NCI-H345 treated with DMSO at 0.1 percent for 48 hours (cell line): Measurements from ENCODE around the gene AKAP13.
"Not testable (repeated sequence)": the region's sequence is repeated elsewhere in the genome, so short reads cannot be mapped to it uniquely, and the experiment has no call there.

ENCODE experiments used
- DNase-seq: peaks from one replicate; lab custom pipeline; 2025; ENCODE audit not compliant: unreplicated experiment; lab: John Stamatoyannopoulos, UW

The AKAP13 gene

DNA sequence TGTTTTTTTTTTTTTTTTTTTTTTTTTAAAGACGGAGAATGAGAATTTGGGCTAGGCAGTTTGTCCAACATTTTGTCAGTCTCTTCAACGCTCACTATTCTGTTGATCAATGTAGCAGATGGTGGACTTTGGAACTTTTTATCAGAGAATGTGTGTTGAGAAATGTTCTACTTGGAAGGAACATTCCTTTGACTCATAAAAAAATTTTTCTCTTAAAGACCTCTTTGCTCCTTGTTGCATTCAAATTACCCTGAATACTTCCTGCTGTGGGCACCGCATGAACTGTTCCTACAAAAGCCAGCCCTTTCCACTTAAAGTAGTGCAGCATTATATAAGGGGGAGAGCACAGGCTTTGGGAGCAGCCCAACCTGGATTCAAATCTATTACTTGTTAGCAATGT lies 182.9 kb downstream of the AKAP13 start:
- no peak for DNase-seq

DNA sequence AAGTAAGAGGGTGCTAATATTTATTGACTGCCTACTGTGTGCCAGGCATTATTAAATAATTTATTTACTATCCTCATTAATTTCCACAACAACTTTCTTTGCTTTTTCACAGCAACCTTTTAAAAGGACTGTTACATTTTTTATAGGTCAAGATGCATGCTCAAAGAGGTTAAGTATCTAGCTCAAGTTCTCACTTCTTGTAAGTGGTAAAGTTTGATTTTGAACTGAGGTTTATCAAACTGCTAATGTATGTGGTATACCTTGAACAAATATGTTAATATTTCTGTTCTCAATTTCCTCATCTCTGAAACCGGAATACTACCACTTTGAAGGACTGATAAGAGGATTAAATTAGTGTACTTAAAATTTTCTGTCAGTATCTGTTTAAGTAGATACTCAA lies 183.3 kb downstream of the AKAP13 start:
- DNase-seq, result no peak

DNA sequence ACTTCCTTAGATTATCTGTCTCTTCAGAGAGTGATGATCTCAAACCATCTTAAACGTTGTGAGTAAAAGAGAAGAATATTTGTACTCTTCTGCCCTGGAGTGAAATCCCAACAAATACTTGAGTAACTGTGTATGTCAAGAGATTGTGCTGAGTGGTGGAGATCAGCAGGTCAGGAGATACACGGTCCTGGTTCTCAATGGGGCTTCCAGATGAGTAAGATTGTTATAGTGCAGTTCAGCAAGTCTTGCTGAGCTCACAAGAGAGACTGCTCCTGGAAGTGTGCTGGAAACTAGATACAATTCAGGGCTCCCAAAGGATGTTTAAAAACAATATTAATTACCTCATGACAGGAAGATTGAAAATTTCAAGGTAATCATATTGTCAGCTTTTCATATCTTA lies 184.3 kb downstream of the AKAP13 start:
- no peak for DNase-seq

DNA sequence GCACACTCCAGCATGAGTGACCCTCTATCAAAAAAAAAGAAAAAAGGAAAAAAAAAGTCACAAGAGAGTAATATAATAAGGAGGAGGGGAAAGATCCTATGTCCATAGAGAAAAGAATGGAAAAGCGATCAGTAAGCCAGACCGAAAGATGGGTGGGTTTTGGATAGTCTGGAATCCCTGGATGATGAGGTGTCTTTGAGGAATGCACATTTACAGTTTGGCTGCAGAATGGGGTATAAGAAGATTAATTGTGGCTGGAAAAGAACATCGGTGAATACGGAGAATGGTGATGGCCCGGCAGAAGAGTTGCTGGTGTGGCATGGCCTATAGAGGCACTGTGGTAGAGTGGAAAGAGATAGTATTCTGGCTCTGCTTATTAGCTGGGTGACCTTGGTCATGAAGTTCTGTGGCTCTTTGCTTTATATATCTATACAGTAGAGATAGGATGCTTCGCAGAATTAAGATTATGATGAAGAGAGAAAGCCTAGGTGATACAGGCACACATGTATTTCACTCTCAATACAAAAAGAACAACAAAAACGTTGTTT lies 187.9 kb downstream of the AKAP13 start:
- DNase-seq, result no peak

DNA sequence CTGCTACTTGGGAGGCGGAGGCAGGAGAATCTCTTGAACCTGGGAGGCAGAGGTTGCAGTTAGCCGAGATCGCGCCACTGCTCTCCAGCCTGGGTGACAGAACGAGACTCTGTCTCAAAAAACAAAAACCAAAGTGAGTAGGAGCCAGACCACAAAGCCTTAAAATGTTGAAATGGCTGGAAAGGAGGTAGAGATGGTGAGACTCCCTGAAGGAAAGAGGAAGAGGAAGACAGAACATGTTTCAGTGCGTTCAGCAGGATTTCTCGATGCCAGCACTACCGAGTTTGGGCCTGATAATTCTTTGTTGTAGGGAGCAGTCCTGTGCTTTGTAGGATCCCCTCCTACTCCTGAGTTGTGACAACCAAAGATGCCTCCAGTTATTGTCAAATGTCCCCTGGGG lies 189.9 kb downstream of the AKAP13 start:
- DNase-seq, result no peak

DNA sequence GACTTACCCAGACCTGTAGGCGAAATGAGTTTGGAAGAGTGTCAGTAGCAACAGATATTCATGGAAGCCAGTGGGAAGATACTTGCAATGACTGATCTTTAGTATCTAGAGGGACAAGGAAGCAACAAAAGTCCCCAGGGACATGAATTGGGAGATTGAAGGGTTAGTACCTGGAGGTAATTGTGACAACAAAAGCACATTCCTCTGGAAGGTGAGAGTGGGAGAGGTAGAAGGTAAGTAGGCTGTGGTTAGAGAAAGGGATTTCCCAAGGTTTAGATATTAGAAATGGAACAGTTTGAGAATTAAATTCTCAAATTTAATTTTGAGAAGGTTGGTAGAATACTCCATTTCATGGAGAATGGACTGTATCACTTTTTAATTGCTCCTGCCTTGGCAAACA lies 191.4 kb downstream of the AKAP13 start:
- no peak for DNase-seq

DNA sequence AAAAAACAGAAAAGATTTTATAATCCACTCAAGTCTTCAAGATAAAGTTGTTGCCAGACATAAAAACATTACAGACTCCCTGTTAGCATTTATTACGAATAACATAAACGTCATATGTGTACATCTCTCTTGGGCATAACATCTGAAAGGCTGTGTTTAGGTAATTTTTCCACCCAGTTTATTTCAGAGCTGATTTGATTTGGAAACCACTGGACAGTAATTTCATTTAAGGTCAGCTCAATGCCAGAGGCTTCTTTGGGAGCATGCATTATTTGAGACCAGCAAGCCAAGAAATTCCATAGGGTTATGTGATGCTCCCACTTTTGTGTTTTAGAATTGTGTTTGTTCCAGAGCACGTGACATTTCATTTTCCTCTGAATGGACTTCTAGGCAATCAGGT lies 196.0 kb downstream of the AKAP13 start:
- DNase-seq, result no peak

DNA sequence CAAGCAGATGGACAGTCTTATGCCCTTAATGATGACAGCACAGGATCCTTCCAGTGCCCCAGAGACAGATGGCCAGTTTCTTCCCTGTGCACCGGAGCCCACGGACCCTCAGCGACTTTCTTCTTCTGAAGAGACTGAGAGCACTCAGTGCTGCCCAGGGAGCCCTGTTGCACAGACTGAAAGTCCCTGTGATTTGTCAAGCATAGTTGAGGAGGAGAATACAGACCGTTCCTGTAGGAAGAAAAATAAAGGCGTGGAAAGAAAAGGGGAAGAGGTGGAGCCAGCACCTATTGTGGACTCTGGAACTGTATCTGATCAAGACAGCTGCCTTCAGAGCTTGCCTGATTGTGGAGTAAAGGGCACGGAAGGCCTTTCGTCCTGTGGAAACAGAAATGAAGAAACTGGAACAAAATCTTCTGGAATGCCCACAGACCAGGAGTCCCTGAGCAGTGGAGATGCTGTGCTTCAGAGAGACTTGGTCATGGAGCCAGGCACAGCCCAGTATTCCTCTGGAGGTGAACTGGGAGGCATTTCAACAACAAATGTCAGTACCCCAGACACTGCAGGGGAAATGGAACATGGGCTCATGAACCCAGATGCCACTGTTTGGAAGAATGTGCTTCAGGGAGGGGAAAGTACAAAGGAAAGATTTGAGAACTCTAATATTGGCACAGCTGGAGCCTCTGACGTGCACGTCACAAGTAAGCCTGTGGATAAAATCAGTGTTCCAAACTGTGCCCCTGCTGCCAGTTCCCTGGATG lies 198.7 kb downstream of the AKAP13 start:
- no peak for DNase-seq

DNA sequence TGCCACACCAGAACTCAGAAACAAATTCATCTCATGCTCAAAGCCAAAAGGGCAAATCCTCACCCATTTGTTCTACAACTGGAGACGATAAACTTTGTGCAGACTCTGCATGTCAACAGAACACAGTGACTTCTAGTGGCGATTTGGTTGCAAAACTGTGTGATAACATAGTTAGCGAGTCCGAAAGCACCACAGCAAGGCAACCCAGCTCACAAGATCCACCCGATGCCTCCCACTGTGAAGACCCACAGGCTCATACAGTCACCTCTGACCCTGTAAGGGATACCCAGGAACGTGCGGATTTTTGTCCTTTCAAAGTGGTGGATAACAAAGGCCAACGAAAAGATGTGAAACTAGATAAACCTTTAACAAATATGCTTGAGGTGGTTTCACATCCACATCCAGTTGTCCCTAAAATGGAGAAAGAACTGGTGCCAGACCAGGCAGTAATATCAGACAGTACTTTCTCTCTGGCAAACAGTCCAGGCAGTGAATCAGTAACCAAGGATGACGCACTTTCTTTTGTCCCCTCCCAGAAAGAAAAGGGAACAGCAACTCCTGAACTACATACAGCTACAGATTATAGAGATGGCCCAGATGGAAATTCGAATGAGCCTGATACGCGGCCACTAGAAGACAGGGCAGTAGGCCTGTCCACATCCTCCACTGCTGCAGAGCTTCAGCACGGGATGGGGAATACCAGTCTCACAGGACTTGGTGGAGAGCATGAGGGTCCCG lies 199.7 kb downstream of the AKAP13 start:
- no peak for DNase-seq

DNA sequence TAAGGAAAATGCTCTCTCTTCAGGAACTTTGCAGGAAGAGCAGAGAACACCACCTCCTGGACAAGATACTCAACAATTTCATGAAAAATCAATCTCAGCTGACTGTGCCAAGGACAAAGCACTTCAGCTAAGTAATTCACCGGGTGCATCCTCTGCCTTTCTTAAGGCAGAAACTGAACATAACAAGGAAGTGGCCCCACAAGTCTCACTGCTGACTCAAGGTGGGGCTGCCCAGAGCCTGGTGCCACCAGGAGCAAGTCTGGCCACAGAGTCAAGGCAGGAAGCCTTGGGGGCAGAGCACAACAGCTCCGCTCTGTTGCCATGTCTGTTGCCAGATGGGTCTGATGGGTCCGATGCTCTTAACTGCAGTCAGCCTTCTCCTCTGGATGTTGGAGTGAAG lies 200.5 kb downstream of the AKAP13 start:
- no peak for DNase-seq

DNA sequence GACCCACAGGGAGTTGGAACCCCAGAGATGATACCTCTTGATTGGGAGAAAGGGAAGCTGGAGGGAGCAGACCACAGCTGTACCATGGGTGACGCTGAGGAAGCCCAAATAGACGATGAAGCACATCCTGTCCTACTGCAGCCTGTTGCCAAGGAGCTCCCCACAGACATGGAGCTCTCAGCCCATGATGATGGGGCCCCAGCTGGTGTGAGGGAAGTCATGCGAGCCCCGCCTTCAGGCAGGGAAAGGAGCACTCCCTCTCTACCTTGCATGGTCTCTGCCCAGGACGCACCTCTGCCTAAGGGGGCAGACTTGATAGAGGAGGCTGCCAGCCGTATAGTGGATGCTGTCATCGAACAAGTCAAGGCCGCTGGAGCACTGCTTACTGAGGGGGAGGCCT lies 201.1 kb downstream of the AKAP13 start:
- DNase-seq, result no peak

DNA sequence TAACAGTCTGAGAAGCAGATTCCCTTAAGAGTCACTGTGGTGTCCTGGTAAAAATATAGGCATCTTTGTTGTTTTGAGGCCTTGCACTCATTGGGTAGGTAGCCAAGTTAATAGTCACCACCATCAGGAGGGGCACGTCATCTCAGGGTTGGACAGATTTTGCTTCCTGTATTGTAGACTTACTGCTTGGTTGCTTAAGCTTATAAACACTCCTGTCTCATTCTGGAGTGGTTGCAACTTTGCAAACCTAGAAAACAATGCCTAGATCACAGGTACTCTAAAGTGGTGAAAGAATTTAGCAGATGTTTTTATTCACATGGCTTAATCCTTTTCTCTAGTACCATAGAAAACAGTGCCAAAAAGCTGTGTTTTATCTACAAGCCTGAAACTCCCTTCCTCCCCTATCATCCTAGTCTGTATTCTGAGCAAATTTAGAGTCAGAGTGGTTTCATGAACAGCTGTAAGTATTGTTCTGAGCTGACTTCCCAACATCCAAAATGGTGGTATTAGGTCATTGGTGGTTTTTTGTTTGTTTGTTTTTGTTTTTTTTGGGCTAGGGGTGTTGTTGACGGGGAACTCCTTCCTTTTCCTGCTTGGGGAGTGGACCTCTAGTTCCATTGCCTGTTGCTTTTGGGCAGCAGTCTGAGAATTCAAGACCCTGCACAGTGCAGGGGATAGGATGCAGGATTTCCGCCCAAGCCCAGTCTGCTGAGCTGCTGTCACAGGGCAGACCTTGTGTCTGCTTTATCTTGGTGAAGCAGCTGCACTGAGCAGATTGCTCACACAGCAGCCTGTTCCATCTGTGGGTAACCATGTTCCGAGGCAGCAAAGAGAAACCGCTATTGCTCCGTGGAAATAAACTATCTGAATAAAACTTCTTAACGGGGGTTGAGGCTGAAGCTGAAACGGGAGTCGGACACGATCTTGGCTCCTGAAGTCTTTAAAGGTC lies 202.0 kb downstream of the AKAP13 start:
- no peak for DNase-seq

DNA sequence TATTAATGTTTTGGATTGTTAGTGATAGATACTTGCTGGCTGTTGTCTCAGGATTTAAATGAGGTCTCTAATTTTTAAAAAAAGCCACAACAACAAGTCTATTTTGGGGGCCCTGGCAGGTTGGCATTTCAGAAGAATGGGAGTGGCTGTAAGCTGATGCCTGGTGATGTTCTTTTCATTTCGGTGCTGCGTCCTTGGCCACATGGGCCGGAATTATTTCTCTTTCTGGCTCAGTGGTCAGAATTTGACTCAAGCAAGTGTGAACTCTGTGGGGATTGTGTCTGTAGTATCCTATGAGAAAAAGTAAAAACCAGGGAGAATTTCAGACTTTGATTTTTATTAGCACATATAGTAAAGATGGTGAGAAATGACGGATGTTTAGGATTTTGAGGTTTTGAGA lies 203.0 kb downstream of the AKAP13 start:
- DNase-seq, result no peak

DNA sequence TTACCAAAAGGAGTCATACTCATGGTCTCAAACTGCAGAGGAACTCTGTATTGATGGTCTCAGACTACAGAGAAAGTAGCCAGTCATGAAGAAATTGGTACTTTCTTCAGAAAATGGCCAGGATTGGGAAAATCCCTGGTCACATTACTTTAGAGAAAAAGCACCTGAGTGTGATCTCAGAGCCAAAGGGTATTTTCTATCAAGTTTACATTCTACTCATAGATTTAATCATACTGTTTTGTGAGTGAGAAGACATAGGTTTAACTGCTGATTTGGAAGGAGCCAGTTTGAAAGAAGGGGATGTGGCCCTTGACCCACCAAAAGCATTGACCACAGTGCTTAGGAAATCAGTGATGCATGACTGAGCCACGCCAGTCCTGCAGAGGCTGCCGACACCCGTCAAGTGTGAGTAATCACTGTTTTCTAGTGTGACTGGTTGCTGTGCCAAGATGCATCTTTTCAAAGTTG lies 203.6 kb downstream of the AKAP13 start:
- no peak for DNase-seq

DNA sequence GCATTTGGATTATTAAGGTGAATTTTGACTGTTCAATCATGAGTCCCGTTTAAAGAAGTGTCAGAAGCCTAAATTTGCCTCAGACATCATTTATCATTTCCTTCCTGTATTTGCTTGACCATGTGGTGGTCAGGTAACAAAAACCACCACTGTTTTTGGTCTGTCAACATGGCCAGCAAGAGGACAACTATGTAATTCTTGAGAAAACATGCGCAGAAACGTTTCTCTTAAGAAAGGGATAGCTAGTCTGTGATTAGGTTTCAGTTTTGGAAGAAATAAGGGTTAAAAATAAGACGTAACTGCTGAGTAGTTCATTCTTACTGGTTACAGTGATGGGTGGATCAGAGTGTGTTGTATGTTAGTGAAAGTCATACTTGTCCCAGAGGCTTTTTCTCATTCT lies 204.5 kb downstream of the AKAP13 start:
- DNase-seq, result no peak

DNA sequence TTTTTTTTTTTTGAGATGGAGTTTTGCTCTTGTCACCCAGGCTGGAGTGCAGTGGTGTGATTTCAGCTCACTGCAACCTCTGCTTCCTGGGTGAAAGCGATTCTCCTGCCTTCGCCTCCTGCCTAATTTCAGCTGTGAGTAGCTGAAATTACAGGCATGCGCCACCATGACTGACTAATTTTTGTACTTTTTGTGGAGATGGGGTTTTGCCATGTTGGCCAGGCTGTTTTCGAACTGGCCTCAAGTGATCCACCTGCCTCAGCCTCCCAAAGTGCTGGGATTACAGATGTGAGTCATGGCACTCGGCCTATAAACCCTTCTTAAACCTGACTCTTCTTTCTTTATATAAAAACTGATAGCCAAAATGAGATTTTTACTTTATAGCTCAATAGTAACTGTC lies 205.8 kb downstream of the AKAP13 start:
- DNase-seq, result not testable (repeated sequence)

DNA sequence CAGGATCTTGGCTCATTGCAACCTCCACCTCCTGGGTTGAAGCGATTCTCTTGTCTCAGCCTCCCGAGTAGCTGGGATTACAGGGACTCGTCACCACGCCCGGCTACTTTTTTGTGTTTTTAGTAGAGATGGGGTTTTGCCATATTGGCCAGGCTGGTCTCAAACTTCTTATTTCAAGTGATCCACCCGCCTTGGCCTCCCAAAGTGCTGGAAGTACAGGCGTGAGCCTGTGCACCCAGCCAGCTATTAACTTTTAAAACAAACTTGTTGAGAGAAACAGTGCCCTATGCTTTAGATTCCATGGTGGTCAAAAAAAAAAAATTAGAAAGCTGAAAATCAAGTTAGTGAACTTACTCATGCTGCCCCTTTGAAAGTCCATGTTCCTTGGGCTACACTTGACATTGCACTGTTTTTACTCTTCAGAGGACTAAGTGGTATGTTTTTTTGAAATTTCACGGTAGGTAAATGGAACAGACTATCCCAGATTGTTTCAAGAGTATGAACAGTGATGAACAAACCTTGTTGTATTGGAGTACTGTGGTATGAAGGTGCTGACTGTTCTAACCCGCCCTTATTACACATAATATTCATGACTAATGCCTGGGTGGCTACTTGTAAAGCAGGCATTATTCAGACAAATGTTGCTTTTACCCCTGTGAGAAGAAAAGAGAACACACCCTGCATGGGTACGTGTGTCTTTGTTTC lies 207.5 kb downstream of the AKAP13 start:
- no peak for DNase-seq

DNA sequence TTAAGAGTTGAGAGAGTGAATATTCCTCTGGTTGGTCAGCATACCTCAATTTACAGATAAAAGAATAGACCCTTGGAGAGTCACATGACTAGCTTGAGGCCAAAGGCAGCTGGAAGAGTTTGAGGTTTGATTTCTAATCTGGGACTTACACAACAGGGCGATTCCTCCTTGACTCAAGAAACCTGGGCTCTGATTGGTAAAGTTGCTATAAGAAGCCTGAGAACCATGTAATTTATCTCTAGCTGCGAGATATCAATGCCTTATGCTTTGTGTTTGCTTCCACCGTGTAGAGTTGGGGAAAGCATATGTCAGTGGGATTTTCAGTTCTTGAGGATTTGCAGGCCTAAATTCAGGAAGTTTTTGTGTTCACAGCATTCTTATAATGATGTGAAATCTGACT lies 208.3 kb downstream of the AKAP13 start:
- no peak for DNase-seq

DNA sequence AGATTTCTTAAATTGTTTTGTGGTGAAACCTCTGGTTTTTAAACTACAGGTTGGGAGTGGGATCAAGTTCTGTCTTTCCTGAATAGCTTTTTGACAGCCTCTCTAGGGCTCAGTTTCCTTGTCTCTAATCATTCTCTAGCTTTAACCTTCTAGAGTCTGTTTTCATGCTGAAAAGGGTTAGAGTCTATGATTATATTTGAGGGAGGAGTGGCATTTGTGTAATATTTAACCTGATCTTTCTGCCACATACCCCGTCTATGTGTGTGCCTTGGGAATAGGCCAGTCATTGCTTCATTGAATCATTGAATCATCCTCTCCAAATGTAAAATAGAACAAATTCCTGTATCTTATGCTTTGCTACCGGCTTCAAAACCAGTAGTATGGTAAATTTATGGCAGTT lies 209.4 kb downstream of the AKAP13 start:
- DNase-seq, result no peak

DNA sequence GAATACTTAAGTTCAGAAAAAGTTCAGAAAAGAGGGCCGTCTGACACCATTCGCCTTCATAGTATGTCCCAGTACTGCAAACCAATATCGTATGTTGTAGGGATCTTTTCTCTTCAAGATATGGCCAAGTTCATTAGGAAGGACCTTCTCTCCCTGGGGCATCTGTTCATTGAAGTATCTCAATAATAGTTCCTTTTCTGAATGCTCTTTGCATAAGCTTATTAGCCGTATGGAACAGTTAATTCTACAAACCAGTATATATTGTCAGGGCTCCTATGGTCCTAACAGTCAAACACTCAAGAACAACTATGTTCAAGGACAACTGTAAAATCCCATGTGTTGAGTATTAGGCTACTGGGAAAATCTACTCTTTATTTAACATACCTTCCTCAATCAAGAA lies 211.2 kb downstream of the AKAP13 start:
- no peak for DNase-seq

DNA sequence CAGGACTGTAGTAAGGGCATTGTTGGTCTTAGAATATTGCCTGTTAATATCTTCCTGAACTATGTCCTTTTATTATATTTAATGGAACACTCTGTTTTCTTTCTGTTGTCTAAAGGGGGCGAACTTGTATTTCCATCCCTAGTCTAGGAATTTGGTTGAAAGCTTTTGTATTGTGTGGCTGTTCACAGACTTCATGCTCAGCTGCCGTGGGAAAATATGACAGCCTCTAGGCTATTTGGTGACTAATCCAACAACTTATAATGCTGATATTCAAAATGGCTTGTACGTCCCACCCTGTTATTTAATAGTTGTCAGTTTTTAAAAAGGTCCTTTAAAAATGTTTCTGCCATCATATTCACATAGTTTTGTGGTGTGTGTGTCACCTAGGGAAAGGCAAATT lies 211.7 kb downstream of the AKAP13 start:
- no peak for DNase-seq
